NCI-H2227 (cell line): ENCODE data around the gene HERPUD2.
"Not testable (repeated sequence)": the region's sequence is repeated elsewhere in the genome, so short reads cannot be mapped to it uniquely, and the experiment has no call there.

ENCODE experiments used
- DNase-seq: peaks from one replicate; lab custom pipeline; 2025; ENCODE audit not compliant: unreplicated experiment; lab: John Stamatoyannopoulos, UW

The HERPUD2 gene

GRCh38 chr7:35681231-35682029, 13.5 kb downstream of the HERPUD2 start:
- no peak for DNase-seq

- DNase-seq, result peak; percentile 30
Measured at GRCh38 chr7:35680403-35681013, 14.4 kb downstream of the HERPUD2 start.

DNA sequence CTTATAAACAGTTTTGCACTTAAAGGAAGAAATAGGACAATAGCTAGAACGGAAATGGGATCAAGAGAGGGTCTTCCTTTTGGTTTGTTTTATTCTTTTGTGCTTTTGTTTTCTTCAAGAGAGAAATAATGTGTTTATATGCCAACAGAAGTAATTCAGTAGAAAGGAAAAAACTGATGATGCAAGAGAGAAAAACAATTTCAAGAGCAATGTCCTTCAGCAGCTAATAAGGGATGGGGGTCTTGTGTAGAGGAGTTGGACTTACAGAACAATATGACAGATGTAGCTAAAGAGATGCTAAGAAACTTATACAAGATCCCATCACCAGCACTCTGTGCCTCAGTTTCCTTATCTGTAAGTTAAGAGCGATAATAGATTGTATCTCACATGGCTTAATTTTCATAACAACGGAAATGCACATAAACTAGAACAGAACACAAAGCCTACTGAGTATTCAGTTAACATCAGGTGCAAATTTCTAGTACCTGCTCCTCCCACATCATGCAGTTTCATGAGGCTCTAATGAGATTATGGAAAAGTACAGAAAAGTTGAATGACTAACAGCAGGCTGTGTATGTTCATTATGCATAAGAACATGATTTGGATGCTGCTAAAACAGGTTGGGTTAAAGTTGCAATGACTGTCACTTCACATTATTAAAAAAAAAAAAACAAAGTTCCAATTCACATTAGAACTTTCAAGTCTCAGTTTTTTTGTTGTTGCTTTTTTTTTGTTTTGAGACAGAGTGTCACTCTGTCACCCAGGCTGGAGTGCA, 17.2 kb downstream of the HERPUD2 start:
- no peak for DNase-seq

DNA sequence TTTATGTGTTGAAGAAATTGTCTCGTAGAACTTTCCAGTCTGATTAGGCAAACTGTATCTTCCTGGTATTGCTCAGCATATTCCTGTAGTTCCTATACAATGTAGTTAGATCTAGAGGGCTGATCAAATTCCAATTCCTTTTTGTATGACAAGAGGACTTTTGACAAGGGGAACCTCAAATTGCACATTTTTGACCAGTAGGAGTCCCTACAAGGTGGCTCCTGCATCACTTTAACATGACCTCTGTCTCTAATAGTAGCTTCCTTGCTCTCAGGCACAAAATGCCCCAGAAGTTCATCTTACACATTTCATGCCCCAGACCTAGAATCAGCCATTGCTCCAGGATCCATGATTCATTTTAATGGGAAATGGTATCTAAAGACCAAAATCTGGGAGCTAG, 18.7 kb downstream of the HERPUD2 start:
- no peak for DNase-seq

DNA sequence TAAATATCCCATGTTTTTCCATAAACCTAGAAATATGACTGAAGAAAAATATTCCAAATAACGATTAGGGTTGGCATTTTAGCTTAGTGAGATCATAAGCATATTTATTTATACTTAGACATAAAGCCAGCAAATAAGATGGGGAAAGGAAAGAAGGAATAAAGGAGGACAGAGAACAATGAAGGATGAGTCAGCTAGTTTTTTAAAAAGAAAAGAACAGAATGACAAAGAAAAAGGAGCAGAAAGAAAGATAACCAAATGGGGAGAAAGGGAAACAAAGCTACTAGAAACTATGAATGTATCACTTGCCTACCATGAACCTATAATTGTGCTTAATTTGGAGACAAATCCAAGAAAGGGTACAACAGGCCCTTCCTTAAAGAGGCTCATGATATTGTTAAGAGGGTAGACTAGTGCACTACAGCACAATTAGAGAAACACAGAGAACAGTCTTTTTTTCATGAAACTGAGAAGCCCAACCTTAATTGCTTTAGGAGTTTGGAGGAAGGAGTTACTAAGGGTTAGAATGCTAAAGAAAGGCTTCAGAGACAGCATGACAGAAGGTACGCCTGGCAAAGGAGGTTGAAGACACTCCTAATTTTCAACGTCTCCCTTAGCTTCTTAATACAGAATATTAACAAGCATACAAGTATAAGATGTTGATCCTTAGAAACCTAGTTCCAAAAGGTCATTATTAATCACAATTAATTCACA, 23.9 kb downstream of the HERPUD2 start:
- no peak for DNase-seq

DNA sequence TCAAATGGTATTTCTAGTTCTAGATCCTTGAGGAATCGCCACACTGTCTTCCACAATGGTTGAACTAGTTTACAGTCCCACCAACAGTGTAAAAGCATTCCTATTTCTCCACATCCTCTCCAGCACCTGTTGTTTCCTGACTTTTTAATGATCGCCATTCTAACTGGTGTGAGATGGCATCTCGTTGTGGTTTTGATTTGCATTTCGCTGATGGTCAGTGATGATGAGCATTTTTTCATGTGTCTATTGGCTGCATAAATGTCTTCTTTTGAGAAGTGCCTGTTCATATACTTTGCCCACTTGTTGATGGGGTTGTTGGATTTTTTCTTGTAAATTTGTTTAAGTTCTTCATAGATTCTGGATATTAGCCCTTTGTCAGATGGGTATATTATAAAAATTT, 34.5 kb downstream of the HERPUD2 start:
- DNase-seq, result not testable (repeated sequence)

- DNase-seq, result no peak
Measured at GRCh38 chr7:35658606-35659201, 36.2 kb downstream of the HERPUD2 start.

DNA sequence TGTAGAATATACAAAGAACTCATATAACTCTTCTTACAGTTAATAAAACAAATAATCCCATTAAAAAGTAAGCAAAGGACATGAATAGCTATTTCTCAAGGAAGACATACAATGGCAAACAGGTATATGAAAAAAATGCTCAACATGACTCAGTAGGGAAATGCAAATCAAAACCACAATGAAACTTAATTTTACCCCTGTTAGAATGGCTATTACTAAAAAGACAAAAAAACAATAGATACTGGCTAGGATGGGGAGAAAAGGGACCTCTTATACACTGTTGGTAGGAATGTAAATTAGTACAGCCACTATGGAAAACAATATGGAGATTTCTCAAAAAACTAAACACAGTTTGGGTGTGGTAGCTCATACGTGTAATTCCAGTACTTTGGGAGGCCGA, 37.8 kb downstream of the HERPUD2 start:
- DNase-seq, result no peak

DNA sequence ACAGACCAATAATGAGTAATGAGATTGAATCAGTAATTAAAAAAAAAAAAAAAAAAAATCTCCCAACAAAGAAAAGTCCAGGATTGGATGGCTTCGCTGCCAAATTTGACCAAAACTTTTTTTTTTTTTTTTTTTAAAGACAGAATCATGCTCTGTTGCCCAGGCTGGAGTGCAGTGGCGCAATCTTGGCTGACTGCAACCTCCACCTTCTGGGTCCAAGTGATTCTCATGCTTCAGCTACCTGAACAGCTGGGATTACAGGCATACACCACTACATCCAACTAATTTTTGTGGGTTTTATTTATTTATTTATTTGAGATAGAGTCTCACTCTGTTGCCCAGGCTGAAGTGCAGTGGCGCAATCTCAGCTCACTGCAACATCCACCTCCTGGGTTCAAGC, 40.4 kb downstream of the HERPUD2 start:
- not testable (repeated sequence) for DNase-seq

DNA sequence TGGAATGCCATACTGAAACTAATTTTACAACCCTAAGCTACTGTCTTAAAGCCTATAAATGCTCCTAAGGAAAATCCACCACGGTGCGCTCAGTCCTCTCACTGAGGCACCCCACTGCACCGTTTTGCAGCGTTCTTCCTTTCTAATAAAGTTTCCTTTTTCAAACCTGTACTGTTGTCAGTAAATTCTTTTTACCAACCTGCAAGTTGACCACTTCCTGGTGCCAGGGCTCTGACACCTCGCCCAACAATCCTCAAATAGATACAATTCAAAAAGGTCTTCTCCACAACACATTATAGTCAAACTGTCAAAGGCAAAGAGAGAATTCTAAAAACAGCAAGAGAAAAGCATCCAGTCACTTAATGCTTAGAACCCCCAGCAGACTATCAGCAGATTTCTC, 42.8 kb downstream of the HERPUD2 start:
- no peak for DNase-seq

- DNase-seq, result no peak
Measured at GRCh38 chr7:35650751-35651150, 44.2 kb downstream of the HERPUD2 start.

GRCh38 chr7:35649711-35650110, 45.2 kb downstream of the HERPUD2 start:
- DNase-seq, result no peak

GRCh38 chr7:35648367-35648766, 46.6 kb downstream of the HERPUD2 start:
- DNase-seq, result no peak

- peak; percentile 20 for DNase-seq
Measured at GRCh38 chr7:35647171-35647574, 47.8 kb downstream of the HERPUD2 start.

DNA sequence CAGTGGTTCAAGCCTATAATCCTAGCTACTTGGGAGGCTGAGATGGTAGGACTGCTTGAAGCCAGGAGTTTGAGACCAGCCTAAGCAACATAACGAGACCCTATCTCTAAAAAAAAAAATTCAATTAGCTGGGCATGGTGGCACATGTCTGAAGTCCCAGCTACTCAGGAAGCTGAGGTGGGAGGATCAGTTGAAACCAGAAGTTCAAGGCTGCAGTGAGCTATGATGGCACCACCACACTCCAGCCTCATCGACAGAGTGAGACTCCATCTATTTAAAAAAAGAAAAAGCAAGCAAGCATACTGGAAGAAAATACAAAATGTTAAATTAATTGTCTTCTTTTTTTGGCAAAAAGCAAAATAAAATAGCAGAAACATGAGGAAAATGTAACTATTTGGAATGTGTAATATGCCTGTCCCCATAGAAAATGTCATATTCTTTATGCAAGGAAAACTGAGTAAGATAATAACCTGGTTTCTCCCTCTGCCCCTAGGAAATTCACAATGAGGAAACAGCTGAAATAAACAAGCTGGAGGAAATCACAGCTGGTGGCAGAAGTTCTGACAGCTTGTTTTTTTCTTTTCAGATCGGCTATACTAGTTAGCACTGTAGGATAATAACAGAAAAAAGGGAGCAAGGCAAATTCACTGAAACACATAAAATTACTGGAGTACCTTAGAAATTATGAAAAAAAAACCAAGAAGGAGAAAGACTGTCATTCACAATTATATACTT, 48.5 kb downstream of the HERPUD2 start:
- DNase-seq, result no peak

DNA sequence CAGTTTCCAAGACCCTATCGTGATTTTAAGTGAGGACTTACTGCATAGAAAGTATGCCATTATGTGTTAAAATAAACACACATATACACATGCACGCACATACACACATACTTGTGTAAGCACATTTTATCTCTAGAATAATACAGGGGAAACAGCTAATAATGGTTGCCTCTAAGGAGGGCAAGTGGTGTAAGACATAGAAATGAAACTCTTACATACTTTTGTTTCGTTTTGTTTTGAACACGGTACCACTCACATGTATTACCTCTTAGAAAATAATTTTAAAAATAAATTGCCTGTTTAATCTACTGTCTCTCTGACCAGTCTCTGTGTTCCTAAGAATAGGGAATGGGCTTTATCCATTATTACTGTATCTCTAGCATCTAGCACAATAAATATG, 49.2 kb downstream of the HERPUD2 start:
- DNase-seq, result no peak

DNA sequence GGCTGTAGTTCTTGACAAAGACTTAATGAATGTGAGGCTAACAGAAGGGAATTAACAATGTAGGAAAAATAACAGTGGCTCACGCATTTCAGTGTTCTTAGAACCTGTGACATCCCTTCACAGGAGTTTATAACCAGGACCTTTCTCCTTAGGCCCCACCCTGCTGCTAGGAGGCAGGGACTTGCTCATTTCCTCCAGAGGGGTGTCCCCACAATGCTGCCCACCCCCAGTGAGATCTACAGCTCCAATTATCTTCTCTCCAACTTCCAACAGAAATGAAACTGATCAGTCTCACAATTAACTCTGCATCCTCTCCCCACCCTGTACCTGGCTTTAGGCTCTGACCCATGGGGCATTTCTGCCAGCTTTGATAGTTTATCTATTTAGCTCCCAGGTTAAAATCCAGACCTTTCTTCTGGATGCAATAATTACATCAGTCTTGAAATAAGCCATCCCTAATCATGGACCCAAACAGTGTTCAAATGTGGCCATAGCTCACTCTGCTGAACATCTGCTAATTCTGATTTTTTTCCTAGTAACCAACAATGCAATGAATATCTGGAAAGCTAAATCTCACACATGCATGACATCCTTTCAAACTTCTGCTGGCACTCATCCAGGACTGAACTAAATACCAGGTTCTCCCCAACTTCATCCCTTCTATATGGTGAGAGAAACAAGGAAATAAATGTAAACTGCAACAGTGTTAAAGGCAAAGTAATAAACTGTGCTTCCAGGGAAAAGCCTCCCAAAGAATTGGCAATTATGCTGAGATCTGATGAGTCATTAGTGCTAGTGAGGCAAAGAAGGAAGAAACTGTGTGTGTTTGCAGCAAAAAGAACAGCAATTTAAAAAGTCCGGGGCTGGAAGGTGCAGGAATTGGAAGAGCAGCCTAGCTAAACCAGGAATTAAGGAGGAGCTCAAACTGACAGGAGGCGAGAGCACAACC, 64.6 kb downstream of the HERPUD2 start:
- DNase-seq, result no peak

GRCh38 chr7:35624299-35625186, 70.4 kb downstream of the HERPUD2 start:
- DNase-seq, result peak; percentile 79
